Measurements from ENCODE around the gene CASP8AP2. TPM values are rescaled to one million over a fixed set of nuclear protein-coding genes. Genes with fewer than 3 reads are reported as not detected.

Gene CASP8AP2
- total RNA-seq, 1 experiment from 2014 or later: 27.9 TPM

Other genes starting within 250 kb of the CASP8AP2 start
- 21.3 to 22.2 TPM (median 21.8 TPM) in 3 replicates for gene LYRM2, start 191.1 kb upstream of the CASP8AP2 start, total RNA-seq (2021)
- gene MDN1, start 10.1 kb upstream of the CASP8AP2 start, total RNA-seq (2021): 146 to 195 TPM (median 146 TPM) in 3 replicates
- not detected in 3 replicates for gene GJA10, start 64.6 kb downstream of the CASP8AP2 start, total RNA-seq (2021)

Measured in WTC11 (cell line).